ENCODE measurements around the gene CBX1.
"Not testable (repeated sequence)": the region's sequence is repeated elsewhere in the genome, so short reads cannot be mapped to it uniquely, and the experiment has no call there.

The CBX1 gene

DNA sequence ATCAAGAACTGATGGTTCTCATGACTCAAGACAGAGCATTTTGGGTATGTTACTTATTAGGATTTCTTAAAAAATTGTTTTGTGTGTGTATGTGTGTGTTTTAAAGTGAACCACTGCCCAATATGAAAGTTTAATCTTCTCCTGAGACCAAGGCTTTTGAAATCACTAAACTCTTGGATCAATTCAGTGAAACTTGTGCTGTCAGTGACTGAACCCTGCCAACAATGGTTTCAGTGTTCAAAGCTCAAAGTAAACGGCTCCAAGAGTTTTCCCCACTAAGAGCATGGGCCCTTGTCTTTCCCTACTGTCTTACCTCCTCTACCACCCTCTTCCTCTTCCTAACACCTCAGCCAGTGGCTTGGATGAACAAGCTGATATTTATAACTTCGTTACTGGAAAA is 31.1 kb downstream of the CBX1 start:
- DNase-seq: no peak

DNA sequence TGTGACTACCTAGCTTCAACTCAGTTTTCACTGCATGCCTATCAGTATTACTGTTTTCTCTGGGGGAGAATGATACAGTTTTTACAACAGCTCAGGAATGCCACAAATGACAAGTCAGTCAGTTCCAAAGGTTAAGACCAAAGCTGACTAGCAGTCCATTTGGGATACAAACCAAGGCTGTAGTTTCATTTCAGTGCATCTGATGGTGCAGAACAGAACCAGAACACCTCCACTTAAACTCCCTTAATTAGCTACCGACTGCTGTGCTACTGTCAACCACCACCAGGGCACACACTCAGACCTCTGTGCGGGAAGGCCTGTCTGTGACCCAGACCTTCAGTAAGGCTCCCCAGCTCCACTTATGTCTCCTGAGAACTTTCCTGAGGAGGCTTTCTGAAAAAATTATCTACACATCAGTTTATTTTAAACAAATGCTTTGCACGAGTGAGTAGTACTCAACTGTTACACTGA is 32.8 kb downstream of the CBX1 start:
- no peak for DNase-seq

DNA sequence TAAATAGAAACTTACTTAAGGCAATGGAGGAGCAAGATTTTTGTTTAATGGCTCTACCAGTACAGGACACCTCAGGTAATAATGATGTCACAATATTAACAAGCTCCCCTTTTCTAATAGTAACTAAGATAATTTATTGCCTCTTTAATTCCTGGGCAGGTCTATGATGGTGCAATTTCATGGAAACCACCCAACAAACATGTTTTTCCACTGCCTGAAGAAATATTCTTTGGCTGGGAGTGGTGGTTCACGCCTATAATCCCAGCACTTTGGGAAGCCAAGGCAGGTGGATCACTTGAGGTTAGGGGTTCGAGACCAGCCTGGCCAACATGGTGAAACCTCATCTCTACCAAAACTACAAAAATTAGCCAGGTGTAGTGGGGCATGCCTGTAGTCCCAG is 33.5 kb downstream of the CBX1 start:
- DNase-seq: not testable (repeated sequence)

DNA sequence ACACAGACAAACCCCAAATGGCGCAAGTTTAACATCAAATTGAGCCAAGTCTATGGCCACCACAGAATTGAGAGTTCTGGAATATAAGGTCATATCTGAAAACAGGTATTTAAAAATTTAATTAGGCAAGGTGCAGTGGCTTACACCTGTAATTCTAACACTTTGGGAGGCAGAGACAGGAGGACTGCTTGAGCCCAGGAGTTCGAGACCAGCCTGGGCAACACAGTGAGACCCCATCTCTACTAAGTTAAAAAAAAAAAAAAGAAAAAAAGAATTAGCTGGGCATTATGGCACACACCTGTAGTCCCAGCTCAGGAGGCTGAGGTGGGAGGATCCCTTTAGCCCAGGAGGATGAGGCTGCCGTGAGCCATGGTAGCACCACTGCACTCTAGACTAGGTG is 34.0 kb downstream of the CBX1 start:
- no peak for DNase-seq

DNA sequence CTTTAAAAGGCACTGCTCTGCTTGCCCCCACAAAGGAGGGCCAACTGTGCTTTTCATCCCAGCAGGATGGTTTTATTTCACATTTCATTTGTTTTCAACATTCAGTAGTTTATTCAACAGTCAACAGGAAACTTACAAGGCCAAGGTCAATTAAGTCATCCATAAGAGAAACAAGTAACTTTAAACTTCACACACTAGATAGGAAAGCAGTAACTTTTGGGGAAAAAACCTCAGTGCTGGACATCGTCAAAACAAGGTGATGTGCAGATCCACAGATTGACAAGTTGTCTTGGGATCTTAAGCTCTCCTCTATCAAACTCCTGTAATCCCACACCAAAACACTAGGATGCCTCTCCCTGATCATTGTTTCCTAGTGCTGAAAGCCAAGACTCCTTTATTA is 34.6 kb downstream of the CBX1 start:
- no peak for DNase-seq

GRCh38 chr17:48066192-48066591 is 35.1 kb downstream of the CBX1 start:
- DNase-seq: no peak

DNA sequence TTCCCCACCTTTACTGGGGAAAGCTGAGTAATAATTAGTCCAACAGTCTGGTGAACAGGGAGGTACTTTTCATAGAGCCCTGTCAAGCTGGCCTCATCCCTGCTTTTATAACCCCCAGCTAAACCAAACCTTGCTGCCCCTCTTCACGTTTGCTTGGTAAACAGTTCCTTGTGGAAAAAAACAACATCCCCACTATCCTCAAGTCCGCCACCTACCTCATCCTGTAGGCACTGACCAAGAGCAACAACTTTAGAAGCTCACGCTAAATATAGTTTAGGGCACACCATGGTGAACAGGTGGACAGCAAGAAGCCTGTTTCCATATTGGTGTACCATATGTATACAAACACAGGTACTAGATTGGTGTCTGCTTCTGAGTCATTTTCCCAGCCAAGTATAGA is 36.6 kb downstream of the CBX1 start:
- no peak for DNase-seq

DNA sequence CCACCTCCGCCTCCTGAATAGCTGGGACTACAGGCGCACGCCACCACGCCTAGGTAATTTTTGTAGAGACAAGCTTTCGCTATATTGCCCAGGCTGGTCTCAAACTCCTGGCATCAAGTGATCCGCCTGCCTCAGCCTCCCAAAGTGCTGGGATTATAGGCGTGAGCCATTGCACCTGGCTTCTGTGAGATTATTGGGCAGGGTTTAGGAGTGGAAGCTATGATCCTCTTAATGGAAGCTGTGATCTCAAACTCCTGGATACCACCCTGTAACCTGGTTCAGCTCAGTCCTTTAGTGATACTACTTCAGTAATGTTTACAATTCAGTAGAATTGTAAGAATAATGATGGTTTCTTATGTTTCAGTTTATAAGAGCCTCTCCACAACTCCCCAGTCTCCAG is 39.0 kb downstream of the CBX1 start:
- no peak for DNase-seq

DNA sequence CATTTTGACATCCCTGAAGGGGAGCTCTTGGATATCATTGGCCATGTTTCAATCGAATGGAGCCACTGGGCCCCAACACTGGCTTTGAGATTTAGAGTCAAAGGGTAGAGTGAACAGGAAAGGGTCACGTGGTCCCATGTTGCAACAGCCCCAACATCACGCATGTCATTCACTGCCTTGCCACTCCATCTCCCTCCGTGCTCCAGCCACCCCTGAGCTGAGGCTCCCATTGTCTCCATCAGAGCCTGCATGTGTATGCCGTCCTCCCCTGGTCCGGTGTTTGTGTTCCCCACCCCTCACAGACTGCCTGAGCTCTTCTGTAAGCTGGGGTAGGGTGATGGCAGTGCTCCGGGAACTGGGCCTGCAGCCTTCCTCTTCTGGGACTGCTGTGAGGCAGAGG is 41.0 kb downstream of the CBX1 start:
- DNase-seq: no peak

- no peak for DNase-seq
Observed at GRCh38 chr17:48059125-48059668, 42.1 kb downstream of the CBX1 start.

GRCh38 chr17:48058393-48059124 is 42.7 kb downstream of the CBX1 start:
- no peak for DNase-seq

GRCh38 chr17:48057626-48058025 is 43.7 kb downstream of the CBX1 start:
- DNase-seq: no peak

DNA sequence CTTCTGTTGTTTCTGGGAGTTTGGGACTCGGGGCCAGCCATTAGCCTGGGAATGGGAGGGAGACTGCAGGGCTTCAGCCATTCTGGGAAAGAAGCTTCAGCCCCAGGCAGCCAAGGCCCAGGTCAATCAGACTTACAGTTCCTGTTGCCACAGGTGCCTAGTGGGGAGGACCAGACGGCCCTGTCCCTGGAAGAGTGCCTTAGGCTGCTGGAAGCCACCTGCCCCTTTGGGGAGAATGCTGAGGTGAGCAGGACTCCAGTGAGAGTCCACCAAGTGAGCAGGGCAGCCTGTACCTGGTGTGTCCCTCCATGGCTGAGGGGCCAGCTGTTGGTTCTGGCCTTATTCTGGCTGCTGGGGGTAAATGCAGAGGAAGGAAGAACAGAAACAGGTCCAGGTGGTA is 44.4 kb downstream of the CBX1 start:
- no peak for DNase-seq

GRCh38 chr17:48056246-48056745 is 45.0 kb downstream of the CBX1 start:
- no peak for DNase-seq

- DNase-seq: no peak
Observed at GRCh38 chr17:48055531-48056245, 45.6 kb downstream of the CBX1 start.

- peak; percentile 85 for DNase-seq
Observed at GRCh38 chr17:48054238-48055185, 46.8 kb downstream of the CBX1 start.

DNA sequence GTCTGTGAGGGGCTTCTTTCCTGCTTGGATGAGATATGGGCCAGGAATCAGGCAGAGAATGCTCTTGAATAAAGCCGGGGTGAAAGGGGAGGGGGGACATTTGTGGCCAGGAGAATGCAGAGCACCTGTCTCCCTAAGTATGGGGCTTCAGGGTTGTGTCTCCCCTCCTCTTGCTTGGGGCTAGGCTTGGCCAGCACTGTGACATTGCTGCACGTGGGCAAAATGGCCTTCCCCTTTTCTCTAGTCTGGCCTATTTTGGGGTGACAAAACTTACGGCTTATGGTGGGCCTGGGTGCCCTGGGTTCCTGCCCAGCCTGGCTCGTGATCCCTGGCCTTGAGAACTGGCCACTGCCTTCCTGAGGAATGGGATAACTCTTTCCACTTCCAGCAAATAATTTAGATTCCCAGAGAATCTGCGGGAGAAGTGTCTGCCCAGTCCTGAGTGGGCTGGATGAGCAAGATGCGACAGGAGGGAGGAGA is 47.5 kb downstream of the CBX1 start:
- no peak for DNase-seq

- peak; percentile 40 for DNase-seq
Observed at GRCh38 chr17:48052956-48053757, 48.1 kb downstream of the CBX1 start.

DNA sequence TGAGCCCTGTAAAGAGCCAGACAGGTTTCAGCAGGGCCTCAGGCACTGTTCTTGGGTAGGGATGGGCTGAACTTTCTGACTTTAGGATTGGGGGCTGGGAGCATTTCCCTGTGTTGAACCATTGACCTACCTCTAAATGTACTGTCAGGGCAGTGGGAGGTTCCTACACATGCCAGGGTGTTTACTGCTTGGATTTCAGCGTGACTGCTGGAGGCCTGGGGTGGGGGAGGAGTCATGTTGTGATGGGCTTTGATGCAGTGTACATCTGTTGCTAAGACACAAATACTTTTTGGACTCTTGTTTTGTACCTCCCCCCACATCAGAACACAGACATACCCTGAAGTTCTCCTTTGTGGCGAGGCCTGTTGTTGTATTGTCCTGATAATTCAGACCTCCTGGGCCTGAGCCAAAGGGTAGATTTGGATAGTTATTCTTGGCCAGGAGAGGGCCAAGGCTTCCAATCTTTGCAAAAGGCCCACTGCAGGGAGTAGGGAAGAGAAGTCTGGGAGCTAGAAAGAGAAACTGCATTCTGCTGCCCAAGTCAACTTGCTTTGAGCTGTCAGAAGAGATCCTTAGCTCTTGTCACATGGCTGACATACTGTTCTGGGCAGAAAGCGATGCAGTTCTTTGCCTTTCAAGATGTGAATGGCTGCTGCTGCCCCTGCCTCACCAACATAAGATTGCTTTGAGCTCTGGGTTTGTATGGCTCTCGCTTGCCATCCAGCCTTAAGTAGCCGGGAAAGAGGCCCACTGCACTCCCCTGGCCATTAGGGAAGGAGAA is 49.4 kb downstream of the CBX1 start:
- no peak for DNase-seq

- no peak for DNase-seq
Observed at GRCh38 chr17:48051283-48051682, 50.0 kb downstream of the CBX1 start.
